HCT116 (cell line): Measurements from ENCODE around the gene SLC5A10. TPM values are rescaled to one million over a fixed set of nuclear protein-coding genes. Genes with fewer than 3 reads are reported as not detected.
A peak's percentile ranks its signal among the peaks of the same experiment; 100 is the strongest.

ENCODE experiments used
- ATAC-seq: fragments of 200-7000 bp; cut with Tn5 transposase; 2 replicates; pipeline ENCODE4 v1.9.1; 2020; ENCODE audit warnings: mild to moderate bottlenecking, moderate library complexity
- BruUV-seq: library from RNA; stranded (reverse); fragments of 400-500 nt; replicated peaks from 2 replicates; lab custom pipeline; 2021; lab: Mats Ljungman, UMichigan
- CTCF ChIA-PET: fragments of 300-600 bp; sonication (Branson Sonifier 250); formaldehyde crosslinking; loops from one replicate; lab custom pipeline; 2021; ENCODE audit warnings: antibody characterized with exemption; lab: Charles Lee
- POLR2A ChIA-PET: fragments of 300-600, 350-600 bp; sonication (Branson Sonifier 250); formaldehyde crosslinking; loops from one replicate; lab custom pipeline; 2021; ENCODE audit warnings: antibody characterized with exemption; lab: Charles Lee
- RAD21 ChIA-PET, 2 experiments: fragments of 300-600 bp; sonication (Branson Sonifier 250); formaldehyde crosslinking; loops; one replicate each; lab custom pipeline; 2023; ENCODE audit warnings: low total read pairs in 2 of 2; ENCODE audit not compliant: uncharacterized antibody in 2 of 2, unreplicated experiment in 2 of 2, low non-redundant PET in 1 of 2; lab: Charles Lee
- DNase-seq: peaks from one replicate; pipeline ENCODE4 v3.0.0-alpha.2; 2010; ENCODE audit warnings: low read depth, low spot score
- H2AFZ ChIP-seq: fragments of 200-600 bp; shearing (Covaris generic), sonication (generic); 2 replicates; pipeline ENCODE4 v1.6.1; 2017; ENCODE audit warnings: low read depth, mixed run types, mixed read lengths, antibody characterized with exemption, low read length; ENCODE audit not compliant: poor library complexity, severe bottlenecking
- H3K27ac ChIP-seq: 2 replicates; pipeline ENCODE4 v1.5.1; 2012; ENCODE audit warnings: low read depth, low read length
- H3K27me3 ChIP-seq: fragments of 200-600 bp; sonication (generic); 2 replicates; pipeline ENCODE4 v1.6.1; 2016; ENCODE audit warnings: mixed run types, low read length, mixed read lengths; ENCODE audit not compliant: insufficient read depth
- H3K36me3 ChIP-seq, 2 experiments: fragments of 200-500 bp in 1 of 2; fragments of 200-600 bp in 1 of 2; sonication (Bioruptor generic) in 1 of 2; sonication (generic) in 1 of 2; 2 replicates each; pipeline versions ENCODE4 v1.5.1 to v1.6.1; 2014 to 2016; ENCODE audit warnings: low read length in 2 of 2, inconsistent platforms in 1 of 2, mixed read lengths in 1 of 2, mixed run types in 1 of 2; ENCODE audit not compliant: insufficient read depth in 2 of 2, control insufficient read depth in 1 of 2
- H3K4me1 ChIP-seq, 2 experiments: fragments of 200-600 bp in 1 of 2; sonication (generic) in 1 of 2; 2 replicates each; pipeline versions ENCODE4 v1.5.1 to v1.6.1; 2012 to 2017; ENCODE audit warnings: low read length in 2 of 2, inconsistent platforms in 1 of 2, mild to moderate bottlenecking in 1 of 2, mixed read lengths in 1 of 2, mixed run types in 1 of 2, moderate library complexity in 1 of 2; ENCODE audit not compliant: insufficient read depth in 2 of 2, control insufficient read depth in 1 of 2
- H3K4me2 ChIP-seq: fragments of 200-600 bp; sonication (generic); 2 replicates; pipeline ENCODE4 v1.6.1; 2017; ENCODE audit warnings: mixed run types, low read length, mixed read lengths
- H3K4me3 ChIP-seq, 2 experiments: fragments of 200-600 bp in 1 of 2; sonication (generic) in 1 of 2; replicated peaks in 1 of 2; 2 replicates each; pipeline ENCODE4 v1.5.1; 2011 to 2016; ENCODE audit warnings: low read length in 2 of 2, control low read depth in 1 of 2, low read depth in 1 of 2, mild to moderate bottlenecking in 1 of 2, mixed read lengths in 1 of 2, mixed run types in 1 of 2
- H3K79me2 ChIP-seq: fragments of 200-600 bp; sonication (generic); 2 replicates; pipeline ENCODE4 v1.6.1; 2017; ENCODE audit warnings: mild to moderate bottlenecking, mixed run types, low read length, moderate library complexity, mixed read lengths; ENCODE audit not compliant: insufficient read depth
- H3K9ac ChIP-seq: fragments of 200-600 bp; sonication (generic); 2 replicates; pipeline ENCODE4 v1.6.1; 2016; ENCODE audit warnings: low read length, mixed read lengths
- H3K9me2 ChIP-seq: fragments of 200-600 bp; sonication (generic), shearing (Covaris generic); 2 replicates; pipeline ENCODE4 v1.6.1; 2017; ENCODE audit warnings: mixed run types, mild to moderate bottlenecking, moderate library complexity; ENCODE audit not compliant: insufficient read depth
- H3K9me3 ChIP-seq, 2 experiments: fragments of 200-500 bp in 1 of 2; fragments of 200-600 bp in 1 of 2; sonication (Bioruptor generic) in 1 of 2; sonication (generic) in 1 of 2; 2 replicates each; pipeline ENCODE4 v1.6.1; 2014 to 2017; ENCODE audit warnings: low read length in 2 of 2, mixed read lengths in 2 of 2, inconsistent platforms in 1 of 2, low read depth in 1 of 2, mild to moderate bottlenecking in 1 of 2, mixed run types in 1 of 2, moderate library complexity in 1 of 2; ENCODE audit not compliant: control insufficient read depth in 1 of 2, insufficient read depth in 1 of 2
- H4K20me1 ChIP-seq: fragments of 200-600 bp; sonication (generic), shearing (Covaris generic); 2 replicates; pipeline ENCODE4 v1.6.1; 2017; ENCODE audit warnings: mixed run types, mild to moderate bottlenecking, moderate library complexity; ENCODE audit not compliant: insufficient read depth
- CBX3 ChIP-seq: IDR thresholded peaks from 2 replicates; pipeline ENCODE4 v1.6.1; 2012; ENCODE audit warnings: low read depth
- EGR1 ChIP-seq: IDR thresholded peaks from 2 replicates; pipeline ENCODE4 v1.6.1; 2012; ENCODE audit warnings: low read depth
- ELF1 ChIP-seq: IDR thresholded peaks from 2 replicates; pipeline ENCODE4 v1.6.1; 2012; ENCODE audit warnings: low read depth, borderline replicate concordance
- POLR2A ChIP-seq: IDR thresholded peaks from 2 replicates; pipeline ENCODE4 v1.7.0; 2011; ENCODE audit warnings: borderline replicate concordance; ENCODE audit not compliant: insufficient read depth, insufficient read length; ENCODE audit errors: extremely low read depth
- POLR2AphosphoS5 ChIP-seq: IDR thresholded peaks from 2 replicates; pipeline ENCODE4 v1.6.1; 2011; ENCODE audit warnings: mild to moderate bottlenecking, low read depth, low read length, moderate library complexity
- SIN3A ChIP-seq: IDR thresholded peaks from 2 replicates; pipeline ENCODE4 v1.6.1; 2012; ENCODE audit warnings: low read depth
- TCF7L2 ChIP-seq: IDR thresholded peaks from 2 replicates; pipeline ENCODE4 v1.7.0; 2011; ENCODE audit warnings: borderline replicate concordance, inconsistent platforms; ENCODE audit not compliant: insufficient read depth, insufficient read length; ENCODE audit errors: extremely low read depth
- ZNF274 ChIP-seq: fragments of 200-500 bp; sonication (Bioruptor generic); IDR thresholded peaks from 2 replicates; pipeline ENCODE4 v1.6.1; 2014; ENCODE audit warnings: mild to moderate bottlenecking, low read depth, low read length, inconsistent platforms
- intact Hi-C: fragments of 100-400 bp; cut with micrococcal nuclease; formaldehyde crosslinking; loops from 2 replicates; pipeline ENCODE4 v1.10.0; 2022
- total RNA-seq: library from RNA; stranded (reverse); gene quantifications from one replicate; pipeline ENCODE4 v1.2.1, GENCODE V29; 2021; ENCODE audit not compliant: unreplicated experiment
- TF ChIP-seq, protein P1 (sequence below): IDR thresholded peaks from 2 replicates; pipeline ENCODE4 v1.6.1; 2012
- TF ChIP-seq, protein P2 (sequence below): IDR thresholded peaks from 2 replicates; pipeline ENCODE4 v1.6.1; 2012; ENCODE audit warnings: low read depth

SLC5A10 gene
- total RNA-seq, 1 experiment from 2014 or later: not detected

DNA sequence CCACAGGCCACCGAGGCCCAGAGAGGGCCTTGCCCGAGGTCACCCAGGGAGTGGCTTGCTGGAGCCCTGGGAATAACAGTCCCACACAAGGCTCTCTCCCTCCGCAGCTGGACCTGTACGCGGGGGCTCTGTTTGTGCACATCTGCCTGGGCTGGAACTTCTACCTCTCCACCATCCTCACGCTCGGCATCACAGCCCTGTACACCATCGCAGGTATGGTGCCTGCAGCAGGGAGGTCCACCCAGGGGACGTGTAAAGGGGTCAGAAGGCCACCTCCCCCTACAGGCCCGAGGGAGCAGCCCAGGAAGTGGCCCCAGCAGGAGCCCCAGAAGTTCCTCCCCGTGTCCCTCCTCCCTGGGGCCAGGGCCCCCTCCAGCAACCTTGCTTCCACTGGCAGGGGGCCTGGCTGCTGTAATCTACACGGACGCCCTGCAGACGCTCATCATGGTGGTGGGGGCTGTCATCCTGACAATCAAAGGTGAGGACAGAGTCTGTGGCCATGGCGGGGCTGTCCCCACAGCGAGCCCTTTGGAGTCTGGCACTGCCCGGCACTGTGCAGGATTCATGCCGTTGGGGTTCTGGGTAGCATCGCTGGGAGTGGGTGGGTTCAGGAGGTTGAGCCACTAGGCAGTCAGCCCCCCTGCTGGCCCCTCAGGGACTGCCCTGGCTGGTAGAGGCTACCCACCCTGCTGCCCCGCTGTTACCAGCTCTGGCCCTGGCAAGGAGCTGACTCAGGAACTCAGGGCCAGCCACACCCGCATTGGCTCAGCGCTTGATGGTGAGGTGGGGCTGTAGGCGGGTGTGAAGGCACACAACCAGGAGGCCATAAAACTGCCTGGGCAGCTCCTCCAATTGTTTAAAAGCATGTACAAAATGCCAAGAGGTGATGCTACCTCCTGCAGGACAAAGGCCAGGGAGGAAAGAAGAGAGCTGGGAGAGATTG is 17.3 kb downstream of the SLC5A10 start:
- DNase-seq (no peak), ATAC-seq (peak; percentile 81)
- H4K20me1 ChIP-seq: no peaks in the 10 kb centered on the region
- intact Hi-C loops: no loop called here
- H3K4me2 ChIP-seq: peak overlapping the region; percentile 47
- H3K4me3 ChIP-seq: no peak overlapping the region
- no peak overlapping the region; the same call in 1 of the 2 replicates for H3K9ac ChIP-seq
- no peaks in the 10 kb centered on the region for H3K27me3 ChIP-seq
- H3K36me3 ChIP-seq: peaks cover 12 to 19% of the 10 kb centered on the region in 2 experiments; a peak in 3 of 4 replicates
- TF ChIP-seq CBX3: no peak
- TF ChIP-seq, protein P1, sequence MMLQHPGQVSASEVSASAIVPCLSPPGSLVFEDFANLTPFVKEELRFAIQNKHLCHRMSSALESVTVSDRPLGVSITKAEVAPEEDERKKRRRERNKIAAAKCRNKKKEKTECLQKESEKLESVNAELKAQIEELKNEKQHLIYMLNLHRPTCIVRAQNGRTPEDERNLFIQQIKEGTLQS: no peak
- TF ChIP-seq POLR2A: no peak
- TF ChIP-seq ELF1: no peak
- TF ChIP-seq ZNF274: no peak
- no peak for TF ChIP-seq TCF7L2
- TF ChIP-seq EGR1: no peak
- TF ChIP-seq SIN3A: no peak
- TF ChIP-seq, protein P2, sequence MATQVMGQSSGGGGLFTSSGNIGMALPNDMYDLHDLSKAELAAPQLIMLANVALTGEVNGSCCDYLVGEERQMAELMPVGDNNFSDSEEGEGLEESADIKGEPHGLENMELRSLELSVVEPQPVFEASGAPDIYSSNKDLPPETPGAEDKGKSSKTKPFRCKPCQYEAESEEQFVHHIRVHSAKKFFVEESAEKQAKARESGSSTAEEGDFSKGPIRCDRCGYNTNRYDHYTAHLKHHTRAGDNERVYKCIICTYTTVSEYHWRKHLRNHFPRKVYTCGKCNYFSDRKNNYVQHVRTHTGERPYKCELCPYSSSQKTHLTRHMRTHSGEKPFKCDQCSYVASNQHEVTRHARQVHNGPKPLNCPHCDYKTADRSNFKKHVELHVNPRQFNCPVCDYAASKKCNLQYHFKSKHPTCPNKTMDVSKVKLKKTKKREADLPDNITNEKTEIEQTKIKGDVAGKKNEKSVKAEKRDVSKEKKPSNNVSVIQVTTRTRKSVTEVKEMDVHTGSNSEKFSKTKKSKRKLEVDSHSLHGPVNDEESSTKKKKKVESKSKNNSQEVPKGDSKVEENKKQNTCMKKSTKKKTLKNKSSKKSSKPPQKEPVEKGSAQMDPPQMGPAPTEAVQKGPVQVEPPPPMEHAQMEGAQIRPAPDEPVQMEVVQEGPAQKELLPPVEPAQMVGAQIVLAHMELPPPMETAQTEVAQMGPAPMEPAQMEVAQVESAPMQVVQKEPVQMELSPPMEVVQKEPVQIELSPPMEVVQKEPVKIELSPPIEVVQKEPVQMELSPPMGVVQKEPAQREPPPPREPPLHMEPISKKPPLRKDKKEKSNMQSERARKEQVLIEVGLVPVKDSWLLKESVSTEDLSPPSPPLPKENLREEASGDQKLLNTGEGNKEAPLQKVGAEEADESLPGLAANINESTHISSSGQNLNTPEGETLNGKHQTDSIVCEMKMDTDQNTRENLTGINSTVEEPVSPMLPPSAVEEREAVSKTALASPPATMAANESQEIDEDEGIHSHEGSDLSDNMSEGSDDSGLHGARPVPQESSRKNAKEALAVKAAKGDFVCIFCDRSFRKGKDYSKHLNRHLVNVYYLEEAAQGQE: no peak
- no peak for TF ChIP-seq POLR2AphosphoS5
- ChIA-PET CTCF (interaction anchor here (1.5 kb wide), 1 partner anchor 8 kb away, joined by 22 read pairs; no protein-coding TSS in a partner anchor), RAD21 (no interaction called here), POLR2A (no interaction called here)
- H3K79me2 ChIP-seq: peaks cover 6% of the 10 kb centered on the region; the same call in 1 of the 2 replicates
- no peaks in the 10 kb centered on the region for H3K9me2 ChIP-seq
- TSS peak; percentile 11 for BruUV-seq
- H2AFZ ChIP-seq: no peak overlapping the region
- no peaks in the 10 kb centered on the region for H3K9me3 ChIP-seq
- H3K27ac ChIP-seq: peak overlapping the region; percentile 35
- H3K4me1 ChIP-seq: peaks cover 21 to 41% of the 10 kb centered on the region in 2 experiments
